PC-9 (cell line): Measurements from ENCODE around the gene ACP3. TPM values are rescaled to one million over a fixed set of nuclear protein-coding genes. Genes with fewer than 3 reads are reported as not detected.

Source experiments
- BruUV-seq: library from RNA; stranded (reverse); fragments of 400-500 nt; replicated peaks from 2 replicates; lab custom pipeline; 2021; lab: Mats Ljungman, UMichigan
- CTCF ChIA-PET: fragments of 300-600 bp; sonication (Branson Sonifier 250); formaldehyde crosslinking; loops from one replicate; lab custom pipeline; 2022; ENCODE audit warnings: antibody characterized with exemption; lab: Charles Lee
- POLR2A ChIA-PET: fragments of 300-600 bp; sonication (Branson Sonifier 250); formaldehyde crosslinking; loops from one replicate; lab custom pipeline; 2022; ENCODE audit warnings: antibody characterized with exemption; ENCODE audit not compliant: unreplicated experiment; lab: Charles Lee
- DNase-seq, 2 experiments: peaks; one replicate each; pipeline versions ENCODE4 v3.0.0 to v3.0.0-alpha.2; 2015 to 2022; ENCODE audit warnings: mixed read lengths in 1 of 2
- H2AFZ ChIP-seq: fragments of 200-600 bp; sonication (generic); 2 replicates; pipeline ENCODE4 v1.8.1; 2017; ENCODE audit warnings: antibody characterized with exemption
- H3F3A ChIP-seq: fragments of 200-600 bp; sonication (generic); 2 replicates; pipeline ENCODE4 v1.8.1; 2017; ENCODE audit warnings: antibody characterized with exemption, mild to moderate bottlenecking, low read depth; ENCODE audit not compliant: insufficient read depth
- H3K27ac ChIP-seq: fragments of 200-600 bp; sonication (generic); 2 replicates; pipeline ENCODE4 v1.6.1; 2016; ENCODE audit warnings: mixed run types
- H3K27me3 ChIP-seq: fragments of 200-600 bp; sonication (generic); 2 replicates; pipeline ENCODE4 v1.6.1; 2016; ENCODE audit warnings: low read depth, mixed run types; ENCODE audit not compliant: insufficient read depth
- H3K36me3 ChIP-seq: fragments of 200-600 bp; sonication (generic); 2 replicates; pipeline ENCODE4 v1.6.1; 2016; ENCODE audit warnings: low read depth, mixed run types
- H3K4me1 ChIP-seq: fragments of 200-600 bp; sonication (generic); replicated peaks from 2 replicates; pipeline ENCODE4 v1.6.1; 2016; ENCODE audit warnings: mixed run types; ENCODE audit not compliant: insufficient read depth
- H3K4me2 ChIP-seq: fragments of 200-600 bp; sonication (generic); 2 replicates; pipeline ENCODE4 v1.6.1; 2017; ENCODE audit warnings: mixed run types
- H3K4me3 ChIP-seq: fragments of 200-600 bp; sonication (generic); 2 replicates; pipeline ENCODE4 v1.6.1; 2016; ENCODE audit warnings: mixed run types
- H3K79me2 ChIP-seq: fragments of 200-600 bp; sonication (generic); 2 replicates; pipeline ENCODE4 v1.6.1; 2017; ENCODE audit warnings: low read depth, mixed run types
- H3K9me2 ChIP-seq: fragments of 200-600 bp; sonication (generic); 2 replicates; pipeline ENCODE4 v1.8.1; 2017; ENCODE audit warnings: mild to moderate bottlenecking; ENCODE audit not compliant: insufficient read depth
- H3K9me3 ChIP-seq: fragments of 200-600 bp; sonication (generic); 2 replicates; pipeline ENCODE4 v1.8.1; 2016; ENCODE audit warnings: low read depth; ENCODE audit not compliant: insufficient read depth
- H4K20me1 ChIP-seq: fragments of 200-600 bp; sonication (generic); 2 replicates; pipeline ENCODE4 v1.8.1; 2017; ENCODE audit not compliant: insufficient read depth
- EZH2 ChIP-seq: fragments of 200-600 bp; sonication (generic); IDR thresholded peaks from 2 replicates; pipeline ENCODE4 v1.8.0; 2017; ENCODE audit warnings: antibody characterized with exemption, low read depth
- intact Hi-C: fragments of 100-400 bp; cut with micrococcal nuclease; formaldehyde crosslinking; loops from one replicate; pipeline ENCODE4 v1.10.0; 2022; ENCODE audit not compliant: unreplicated experiment
- total RNA-seq: library from RNA; stranded (reverse); gene quantifications from 2 replicates; pipeline ENCODE4 v1.2.3, GENCODE V29; 2021
- TF ChIP-seq, protein P1 (sequence below): fragments of 200-600 bp; sonication (generic); conservative IDR thresholded peaks from 2 replicates; pipeline ENCODE4 v1.6.1; 2017; ENCODE audit warnings: mixed run types, antibody characterized with exemption, mild to moderate bottlenecking, moderate library complexity

ACP3 gene
- total RNA-seq, 1 experiment from 2014 or later: 3.5 TPM

DNA sequence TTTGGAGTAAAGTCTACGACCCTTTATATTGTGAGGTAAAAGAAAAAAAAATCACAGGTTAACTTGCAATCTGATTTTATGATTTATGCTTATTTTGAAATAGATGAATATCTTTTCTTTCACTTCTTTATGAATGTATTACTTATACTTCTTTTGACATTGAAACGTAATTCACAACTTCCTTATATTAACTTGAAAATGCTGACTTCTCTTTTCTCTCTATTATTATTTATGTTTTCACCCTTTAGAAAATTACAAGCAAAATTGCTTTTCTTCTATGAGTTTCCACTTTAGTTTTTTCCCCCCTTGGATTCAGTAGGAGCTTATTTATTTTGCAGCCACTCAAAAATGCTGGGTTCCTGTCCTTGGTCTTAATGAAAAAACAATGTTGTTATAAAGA, 25.4 kb downstream of the ACP3 start:
- Histone ChIP-seq H3K27me3 (no peaks in the 10 kb centered on the region), H3K4me3 (no peak overlapping the region), H2AFZ (no peak overlapping the region), H3K36me3 (no peaks in the 10 kb centered on the region), H3K9me2 (no peaks in the 10 kb centered on the region), H3K4me1 (peaks cover 49% of the 10 kb centered on the region), H3K9me3 (no peaks in the 10 kb centered on the region), H3K27ac (no peak overlapping the region), H3F3A (peaks cover 31% of the 10 kb centered on the region), H4K20me1 (no peaks in the 10 kb centered on the region), H3K4me2 (peak overlapping the region; percentile 44), H3K79me2 (no peaks in the 10 kb centered on the region)
- intact Hi-C loops: loop anchor here (1.0 to 10.0 kb wide), 7 partner anchors 56 to 338 kb away; no protein-coding TSS in a partner anchor
- TF ChIP-seq EZH2: no peak
- TF ChIP-seq, protein P1, sequence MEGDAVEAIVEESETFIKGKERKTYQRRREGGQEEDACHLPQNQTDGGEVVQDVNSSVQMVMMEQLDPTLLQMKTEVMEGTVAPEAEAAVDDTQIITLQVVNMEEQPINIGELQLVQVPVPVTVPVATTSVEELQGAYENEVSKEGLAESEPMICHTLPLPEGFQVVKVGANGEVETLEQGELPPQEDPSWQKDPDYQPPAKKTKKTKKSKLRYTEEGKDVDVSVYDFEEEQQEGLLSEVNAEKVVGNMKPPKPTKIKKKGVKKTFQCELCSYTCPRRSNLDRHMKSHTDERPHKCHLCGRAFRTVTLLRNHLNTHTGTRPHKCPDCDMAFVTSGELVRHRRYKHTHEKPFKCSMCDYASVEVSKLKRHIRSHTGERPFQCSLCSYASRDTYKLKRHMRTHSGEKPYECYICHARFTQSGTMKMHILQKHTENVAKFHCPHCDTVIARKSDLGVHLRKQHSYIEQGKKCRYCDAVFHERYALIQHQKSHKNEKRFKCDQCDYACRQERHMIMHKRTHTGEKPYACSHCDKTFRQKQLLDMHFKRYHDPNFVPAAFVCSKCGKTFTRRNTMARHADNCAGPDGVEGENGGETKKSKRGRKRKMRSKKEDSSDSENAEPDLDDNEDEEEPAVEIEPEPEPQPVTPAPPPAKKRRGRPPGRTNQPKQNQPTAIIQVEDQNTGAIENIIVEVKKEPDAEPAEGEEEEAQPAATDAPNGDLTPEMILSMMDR: no peak
- no TSS peak for BruUV-seq
- POLR2A ChIA-PET: interaction anchor here (0.7 to 1.1 kb wide), 2 partner anchors 25 to 103 kb away, joined by 3 to 4 read pairs; partner anchors contain the start of gene ACP3
- CTCF ChIA-PET: interaction anchor here (0.6 to 1.8 kb wide), 10 partner anchors 22 to 96 kb away, joined by 3 to 36 read pairs (median 5); partner anchors contain the start of gene ACP3
- no peak for DNase-seq

GRCh38 chr3:132343018-132343612, 25.9 kb downstream of the ACP3 start:
- Histone ChIP-seq H3K4me3 (no peak overlapping the region), H2AFZ (no peak overlapping the region), H3K27ac (no peak overlapping the region), H3K9me3 (no peaks in the 10 kb centered on the region), H3K4me1 (peaks cover 44% of the 10 kb centered on the region), H3K36me3 (no peaks in the 10 kb centered on the region), H3K4me2 (peak overlapping the region; percentile 44), H3K27me3 (no peaks in the 10 kb centered on the region), H4K20me1 (no peaks in the 10 kb centered on the region), H3F3A (peaks cover 31% of the 10 kb centered on the region), H3K9me2 (no peaks in the 10 kb centered on the region), H3K79me2 (no peaks in the 10 kb centered on the region)
- TF ChIP-seq, protein P1: peak; percentile 86
- no peak for TF ChIP-seq EZH2
- intact Hi-C loops: loop anchor here (1.0 to 10.0 kb wide), 7 partner anchors 56 to 338 kb away; no protein-coding TSS in a partner anchor
- peak; percentile 25 to 51 for DNase-seq
- ChIA-PET CTCF (interaction anchor here (0.6 to 1.8 kb wide), 10 partner anchors 22 to 121 kb away, joined by 3 to 36 read pairs (median 5); partner anchors contain the start of gene ACP3), POLR2A (interaction anchor here (0.7 to 1.1 kb wide), 2 partner anchors 26 to 103 kb away, joined by 3 to 4 read pairs; partner anchors contain the start of gene ACP3)
- BruUV-seq: no TSS peak

DNA sequence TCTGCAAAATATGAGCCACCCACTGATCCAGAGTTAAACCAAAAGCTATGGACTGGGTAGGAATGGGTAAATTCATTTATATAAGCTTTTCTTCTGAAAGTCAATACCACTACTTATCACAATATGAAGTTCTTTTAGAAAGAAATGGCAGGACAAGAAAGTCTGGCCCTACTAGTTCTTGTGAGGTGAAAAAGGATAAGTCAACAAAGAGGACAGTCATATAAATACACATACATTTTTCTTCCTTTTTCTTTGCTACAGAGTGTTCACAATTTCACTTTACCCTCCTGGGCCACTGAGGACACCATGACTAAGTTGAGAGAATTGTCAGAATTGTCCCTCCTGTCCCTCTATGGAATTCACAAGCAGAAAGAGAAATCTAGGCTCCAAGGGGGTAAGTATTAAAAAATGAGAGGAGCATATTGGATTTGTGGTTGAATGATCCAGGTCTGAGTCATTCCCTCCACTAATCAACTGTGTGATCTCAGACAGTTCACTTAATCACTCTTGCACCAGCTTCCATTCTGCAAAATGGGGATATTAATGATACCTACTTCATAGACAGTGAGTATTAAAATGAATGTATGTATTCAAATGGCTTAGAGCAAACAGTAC, 27.6 kb downstream of the ACP3 start:
- peaks cover 31% of the 10 kb centered on the region for H3F3A ChIP-seq
- H3K4me3 ChIP-seq: no peak overlapping the region
- no peaks in the 10 kb centered on the region for H3K27me3 ChIP-seq
- H3K36me3 ChIP-seq: no peaks in the 10 kb centered on the region
- no peaks in the 10 kb centered on the region for H3K9me2 ChIP-seq
- no TSS peak for BruUV-seq
- peak overlapping the region; percentile 47 for H3K4me2 ChIP-seq
- no peaks in the 10 kb centered on the region for H3K79me2 ChIP-seq
- CTCF ChIA-PET: interaction anchor here (0.8 kb wide), 1 partner anchor 90 kb away, joined by 5 read pairs; no protein-coding TSS in a partner anchor
- H2AFZ ChIP-seq: no peak overlapping the region
- no peaks in the 10 kb centered on the region for H3K9me3 ChIP-seq
- TF ChIP-seq, protein P1: no peak
- TF ChIP-seq EZH2: no peak
- H3K27ac ChIP-seq: peak overlapping the region; percentile 65
- POLR2A ChIA-PET: interaction anchor here (0.7 kb wide), 2 partner anchors 298 to 1092 kb away, joined by 4 to 5 read pairs; no protein-coding TSS in a partner anchor
- intact Hi-C loops: loop anchor here (1.0 to 10.0 kb wide), 4 partner anchors 27 to 340 kb away; partner anchors contain the start of genes ACP3 and DNAJC13
- no peaks in the 10 kb centered on the region for H4K20me1 ChIP-seq
- H3K4me1 ChIP-seq: peaks cover 42% of the 10 kb centered on the region
- DNase-seq: peak; percentile 27 to 86
